Activated CD8-positive, alpha-beta memory T cell treated with anti-CD3 and anti-CD28 coated beads, Interleukin-2, amount 50 U/mL, for 1 hour (primary cell): ENCODE measurements around the gene DCAKD.

Experiments used
- DNase-seq: peaks from one replicate; pipeline ENCODE4 v3.0.0-alpha.2; 2020; ENCODE audit errors: extremely low read depth

The DCAKD gene

GRCh38 chr17:45004388-45004787 is 47.0 kb downstream of the DCAKD start:
- no peak for DNase-seq

GRCh38 chr17:45003877-45004276 is 47.6 kb downstream of the DCAKD start:
- no peak for DNase-seq

- no peak for DNase-seq
These were observed 50.1 kb downstream of the DCAKD start for GRCh38 chr17:45001310-45001709.

- no peak for DNase-seq
These were observed 52.0 kb downstream of the DCAKD start for GRCh38 chr17:44999433-44999832.

- no peak for DNase-seq
These were observed 52.8 kb downstream of the DCAKD start for GRCh38 chr17:44998646-44999045.

GRCh38 chr17:44997733-44998520 is 53.5 kb downstream of the DCAKD start:
- no peak for DNase-seq

- DNase-seq = no peak
These were observed 55.1 kb downstream of the DCAKD start for GRCh38 chr17:44996304-44996703.

GRCh38 chr17:44995436-44996001 is 55.9 kb downstream of the DCAKD start:
- no peak for DNase-seq

- DNase-seq = no peak
These were observed 59.0 kb downstream of the DCAKD start for GRCh38 chr17:44992242-44992939.

GRCh38 chr17:44990994-44991393 is 60.4 kb downstream of the DCAKD start:
- no peak for DNase-seq

- no peak for DNase-seq
These were observed 61.8 kb downstream of the DCAKD start for GRCh38 chr17:44989552-44990138.

- DNase-seq = no peak
These were observed 63.1 kb downstream of the DCAKD start for GRCh38 chr17:44988044-44988942.

- no peak for DNase-seq
These were observed 67.9 kb downstream of the DCAKD start for GRCh38 chr17:44983563-44983962.

- DNase-seq = no peak
These were observed 69.2 kb downstream of the DCAKD start for GRCh38 chr17:44982113-44982702.

GRCh38 chr17:44981221-44981968 is 70.0 kb downstream of the DCAKD start:
- no peak for DNase-seq

- DNase-seq = no peak
These were observed 71.9 kb downstream of the DCAKD start for GRCh38 chr17:44979426-44979995.

- no peak for DNase-seq
These were observed 72.6 kb downstream of the DCAKD start for GRCh38 chr17:44978807-44979206.

- DNase-seq = no peak
These were observed 73.5 kb downstream of the DCAKD start for GRCh38 chr17:44977814-44978550.

- DNase-seq = no peak
These were observed 74.4 kb downstream of the DCAKD start for GRCh38 chr17:44977065-44977464.
